B cell (primary cell): ENCODE results near the gene LMAN2. TPM values are rescaled to one million over a fixed set of nuclear protein-coding genes. Genes with fewer than 3 reads are reported as not detected.

Source experiments
- ATAC-seq: fragments of 200-7000 bp; cut with Tn5 transposase; one replicate; pipeline ENCODE4 v1.10.0; 2021; ENCODE audit warnings: low read depth, mild to moderate bottlenecking, moderate number of reproducible peaks, moderate library complexity
- CTCF ChIA-PET: fragments of 350-600 bp; sonication (Branson Sonifier 250); formaldehyde crosslinking; loops from one replicate; lab custom pipeline; 2021; ENCODE audit warnings: antibody characterized with exemption, inconsistent platforms; lab: Charles Lee
- POLR2A ChIA-PET: fragments of 350-600 bp; sonication (Branson Sonifier 250); formaldehyde crosslinking; loops from one replicate; lab custom pipeline; 2021; ENCODE audit warnings: antibody characterized with exemption; lab: Charles Lee
- DNase-seq: peaks from one replicate; pipeline ENCODE4 v3.0.0; 2013
- H2AFZ ChIP-seq: 2 replicates; pipeline ENCODE4 v1.6.1; 2012; ENCODE audit warnings: mild to moderate bottlenecking, low read depth, low read length; ENCODE audit not compliant: insufficient read depth, poor library complexity, severe bottlenecking
- H3K27ac ChIP-seq, 2 donors: 1 replicate in 1 of 2; 2 replicates in 1 of 2; pipeline ENCODE4 v1.5.1; 2012 to 2013; ENCODE audit warnings: low read length in 2 of 2, mild to moderate bottlenecking in 2 of 2, moderate library complexity in 1 of 2
- H3K27me3 ChIP-seq, 4 experiments: fragments of 200-600 bp in 1 of 4; sonication (generic) in 1 of 4; replicated peaks in 1 of 4; 1 replicate in 2 of 4; 2 replicates in 2 of 4; pipeline versions ENCODE4 v1.6.1 to v1.7.0; 2013 to 2016; ENCODE audit warnings: low read length in 3 of 4, mild to moderate bottlenecking in 2 of 4, mixed read lengths in 1 of 4, moderate library complexity in 1 of 4; ENCODE audit not compliant: insufficient read depth in 4 of 4, control insufficient read depth in 3 of 4; ENCODE audit errors: control extremely low read depth in 1 of 4
- H3K36me3 ChIP-seq, 2 experiments: replicated peaks in 1 of 2; 1 replicate in 1 of 2; 2 replicates in 1 of 2; pipeline versions ENCODE4 v1.6.1 to v1.7.1; 2013; ENCODE audit warnings: low read length in 1 of 2; ENCODE audit not compliant: insufficient read depth in 2 of 2, control insufficient read depth in 1 of 2; ENCODE audit errors: control extremely low read depth in 1 of 2, extremely low read depth in 1 of 2
- H3K4me1 ChIP-seq, 2 donors: fragments of 200-600 bp in 1 of 2; sonication (generic) in 1 of 2; 1 replicate in 1 of 2; 2 replicates in 1 of 2; pipeline versions ENCODE4 v1.5.1 to v1.6.1; 2013 to 2017; ENCODE audit warnings: low read length in 2 of 2; ENCODE audit not compliant: control insufficient read depth in 2 of 2, insufficient read depth in 2 of 2
- H3K4me2 ChIP-seq: replicated peaks from 2 replicates; pipeline ENCODE3; 2012; ENCODE audit warnings: mild to moderate bottlenecking, low read depth, low read length; ENCODE audit not compliant: poor library complexity, severe bottlenecking
- H3K4me3 ChIP-seq, 5 experiments: fragments of 200-600 bp in 1 of 5; sonication (generic) in 1 of 5; 1 replicate in 3 of 5; 2 replicates in 2 of 5; pipeline versions ENCODE4 v1.5.1 to v1.7.0; 2011 to 2016; ENCODE audit warnings: low read length in 4 of 5, mild to moderate bottlenecking in 4 of 5, low read depth in 2 of 5, control low read depth in 1 of 5, moderate library complexity in 1 of 5; ENCODE audit not compliant: insufficient read depth in 1 of 5; ENCODE audit errors: control extremely low read depth in 1 of 5, extremely low read depth in 1 of 5
- H3K79me2 ChIP-seq: fragments of 200-600 bp; sonication (generic); one replicate; pipeline ENCODE4 v1.6.0; 2016; ENCODE audit warnings: low read length; ENCODE audit not compliant: control insufficient read depth, insufficient read depth
- H3K9ac ChIP-seq: fragments of 200-600 bp; sonication (generic); 2 replicates; pipeline ENCODE4 v1.6.1; 2017; ENCODE audit warnings: mild to moderate bottlenecking, low read length, moderate library complexity
- H3K9me3 ChIP-seq, 3 donors: one replicate each; pipeline versions ENCODE4 v1.6.1 to v1.7.1; 2013; ENCODE audit warnings: low read length in 2 of 3; ENCODE audit not compliant: control insufficient read depth in 2 of 3, insufficient read depth in 1 of 3; ENCODE audit errors: control extremely low read depth in 1 of 3
- H4K20me1 ChIP-seq: 2 replicates; pipeline ENCODE4 v1.6.0; 2012; ENCODE audit warnings: mild to moderate bottlenecking, low read length; ENCODE audit not compliant: insufficient read depth, control insufficient read depth, poor library complexity, severe bottlenecking
- H3K27ac Mint-ChIP-seq: one replicate; pipeline ENCODE4 v1.8.0; 2021; ENCODE audit warnings: mixed read lengths
- H3K27me3 Mint-ChIP-seq: one replicate; pipeline ENCODE4 v1.8.0; 2021; ENCODE audit warnings: mixed read lengths
- H3K4me1 Mint-ChIP-seq: one replicate; pipeline ENCODE4 v1.8.0; 2021; ENCODE audit warnings: mixed read lengths
- H3K4me3 Mint-ChIP-seq: one replicate; pipeline ENCODE4 v1.8.0; 2021; ENCODE audit warnings: mixed read lengths
- H3K9me3 Mint-ChIP-seq: one replicate; pipeline ENCODE4 v1.8.0; 2022; ENCODE audit warnings: mixed read lengths; ENCODE audit not compliant: insufficient read depth
- EZH2 ChIP-seq: IDR thresholded peaks from 2 replicates; pipeline ENCODE4 v1.6.1; 2012; ENCODE audit warnings: borderline replicate concordance, low read depth, mild to moderate bottlenecking, moderate library complexity, low read length; ENCODE audit not compliant: insufficient read depth, poor library complexity, severe bottlenecking
- WGBS: methylation state at CpG from one replicate; pipeline ENCODE4 v1.1.5; 2013; ENCODE audit warnings: missing lambda C conversion rate; ENCODE audit not compliant: insufficient coverage; 5-methylcytosine and 5-hydroxymethylcytosine counted together
- intact Hi-C: fragments of 100-400 bp; cut with micrococcal nuclease; formaldehyde crosslinking; loops from one replicate; pipeline ENCODE4 v1.10.0; 2022
- polyA plus RNA-seq: library from polyadenylated mRNA; depleted of rRNA; stranded (reverse); fragments of >200 nt; gene quantifications from 2 replicates; pipeline ENCODE4 v1.2.3, GENCODE V29; 2012
- total RNA-seq, 2 donors: library from RNA; stranded (reverse); fragments of 120-200 nt in 1 of 2; gene quantifications; 1 replicate in 1 of 2; 2 replicates in 1 of 2; pipeline versions ENCODE4 v1.2.3 to v1.2.4, GENCODE V29; 2013 to 2022
- TF ChIP-seq, protein P1 (sequence below): fragments of 200-600 bp; IDR thresholded peaks from one replicate; pipeline ENCODE4 v1.8.0; 2022; ENCODE audit warnings: antibody characterized with exemption, mild to moderate bottlenecking

The LMAN2 gene
- total and polyA plus RNA-seq, 2 donors (not counting 1 experiment from before 2014, with no cell fraction given), result 99.4 to 123 TPM

DNA sequence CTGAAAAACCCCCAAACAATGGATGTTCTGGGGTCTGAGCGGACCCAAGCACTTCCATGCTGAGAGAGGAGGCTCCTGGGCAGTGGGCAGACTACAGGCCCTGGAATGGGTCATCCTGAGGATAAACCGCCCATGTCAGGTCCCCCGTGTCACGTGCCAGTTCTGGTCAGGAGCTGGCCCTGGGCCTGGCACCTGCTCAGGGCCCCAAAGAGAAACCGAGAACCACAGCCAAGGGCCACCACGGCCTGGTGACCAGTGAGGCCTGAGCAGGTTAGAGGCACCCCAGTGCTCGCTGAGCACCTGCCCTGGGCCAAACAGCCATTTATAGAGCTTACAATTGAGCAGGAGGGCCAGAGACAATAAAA lies 15.8 kb downstream of the LMAN2 start:
- peaks cover 24% of the 10 kb centered on the region for H3K4me1 Mint-ChIP-seq
- no peak for DNase-seq
- peaks cover 42% of the 10 kb centered on the region for H4K20me1 ChIP-seq
- H3K27ac Mint-ChIP-seq, result no peak overlapping the region
- 99% methylated on average over 7 of the region's 7 CpGs for WGBS
- ChIA-PET CTCF (interaction anchor here (1.1 to 1.6 kb wide), 4 partner anchors 17 to 224 kb away, joined by 3 to 5 read pairs (median 4); no protein-coding TSS in a partner anchor), POLR2A (no interaction called here)
- H3K4me3 ChIP-seq, result no peak overlapping the region
- H3K27ac ChIP-seq, result no peak overlapping the region
- H3K36me3 ChIP-seq, result peaks cover 0 to 87% of the 10 kb centered on the region in 2 experiments
- no peaks in the 10 kb centered on the region for H3K9me3 Mint-ChIP-seq
- H3K27me3 ChIP-seq, result no peaks in the 10 kb centered on the region
- H3K27me3 Mint-ChIP-seq, result no peaks in the 10 kb centered on the region
- intact Hi-C loops, result no loop called here
- H2AFZ ChIP-seq, result no peak overlapping the region
- H3K9ac ChIP-seq, result no peak overlapping the region
- H3K79me2 ChIP-seq, result peaks cover 38% of the 10 kb centered on the region
- peaks cover 15 to 24% of the 10 kb centered on the region in 2 donors for H3K4me1 ChIP-seq
- no peak overlapping the region for H3K4me2 ChIP-seq
- TF ChIP-seq, protein P1, sequence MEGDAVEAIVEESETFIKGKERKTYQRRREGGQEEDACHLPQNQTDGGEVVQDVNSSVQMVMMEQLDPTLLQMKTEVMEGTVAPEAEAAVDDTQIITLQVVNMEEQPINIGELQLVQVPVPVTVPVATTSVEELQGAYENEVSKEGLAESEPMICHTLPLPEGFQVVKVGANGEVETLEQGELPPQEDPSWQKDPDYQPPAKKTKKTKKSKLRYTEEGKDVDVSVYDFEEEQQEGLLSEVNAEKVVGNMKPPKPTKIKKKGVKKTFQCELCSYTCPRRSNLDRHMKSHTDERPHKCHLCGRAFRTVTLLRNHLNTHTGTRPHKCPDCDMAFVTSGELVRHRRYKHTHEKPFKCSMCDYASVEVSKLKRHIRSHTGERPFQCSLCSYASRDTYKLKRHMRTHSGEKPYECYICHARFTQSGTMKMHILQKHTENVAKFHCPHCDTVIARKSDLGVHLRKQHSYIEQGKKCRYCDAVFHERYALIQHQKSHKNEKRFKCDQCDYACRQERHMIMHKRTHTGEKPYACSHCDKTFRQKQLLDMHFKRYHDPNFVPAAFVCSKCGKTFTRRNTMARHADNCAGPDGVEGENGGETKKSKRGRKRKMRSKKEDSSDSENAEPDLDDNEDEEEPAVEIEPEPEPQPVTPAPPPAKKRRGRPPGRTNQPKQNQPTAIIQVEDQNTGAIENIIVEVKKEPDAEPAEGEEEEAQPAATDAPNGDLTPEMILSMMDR, result no peak
- no peak for TF ChIP-seq EZH2
- H3K4me3 Mint-ChIP-seq, result no peak overlapping the region
- ATAC-seq, result no peak
- no peaks in the 10 kb centered on the region for H3K9me3 ChIP-seq

GRCh38 chr5:177334781-177335700 lies 16.4 kb downstream of the LMAN2 start:
- H3K27ac Mint-ChIP-seq, result no peak overlapping the region
- peaks cover 40% of the 10 kb centered on the region for H4K20me1 ChIP-seq
- intact Hi-C loops, result no loop called here
- H3K79me2 ChIP-seq, result peaks cover 35% of the 10 kb centered on the region
- no peak for DNase-seq
- peaks cover 16 to 25% of the 10 kb centered on the region in 2 donors for H3K4me1 ChIP-seq
- no peak overlapping the region for H3K4me3 ChIP-seq
- no peaks in the 10 kb centered on the region for H3K27me3 Mint-ChIP-seq
- no peak overlapping the region for H2AFZ ChIP-seq
- H3K36me3 ChIP-seq, result peaks cover 0 to 88% of the 10 kb centered on the region in 2 experiments
- H3K27ac ChIP-seq, result no peak overlapping the region
- ChIA-PET CTCF (interaction anchor here (1.5 kb wide), 2 partner anchors 17 to 222 kb away, joined by 4 to 5 read pairs; no protein-coding TSS in a partner anchor), POLR2A (interaction anchor here (0.6 kb wide), 1 partner anchor 95 kb away, joined by 3 read pairs; no protein-coding TSS in a partner anchor)
- no peak overlapping the region for H3K4me2 ChIP-seq
- no peak overlapping the region for H3K4me3 Mint-ChIP-seq
- peaks cover 28% of the 10 kb centered on the region for H3K4me1 Mint-ChIP-seq
- no peaks in the 10 kb centered on the region for H3K9me3 Mint-ChIP-seq
- TF ChIP-seq, protein P1, result no peak
- no peak for TF ChIP-seq EZH2
- no peak overlapping the region for H3K9ac ChIP-seq
- no peaks in the 10 kb centered on the region for H3K27me3 ChIP-seq
- WGBS, result 96% methylated on average over 21 of the region's 21 CpGs
- H3K9me3 ChIP-seq, result no peaks in the 10 kb centered on the region
- ATAC-seq, result no peak
